Measurements from ENCODE around the gene TRIM38.

The TRIM38 gene

DNA sequence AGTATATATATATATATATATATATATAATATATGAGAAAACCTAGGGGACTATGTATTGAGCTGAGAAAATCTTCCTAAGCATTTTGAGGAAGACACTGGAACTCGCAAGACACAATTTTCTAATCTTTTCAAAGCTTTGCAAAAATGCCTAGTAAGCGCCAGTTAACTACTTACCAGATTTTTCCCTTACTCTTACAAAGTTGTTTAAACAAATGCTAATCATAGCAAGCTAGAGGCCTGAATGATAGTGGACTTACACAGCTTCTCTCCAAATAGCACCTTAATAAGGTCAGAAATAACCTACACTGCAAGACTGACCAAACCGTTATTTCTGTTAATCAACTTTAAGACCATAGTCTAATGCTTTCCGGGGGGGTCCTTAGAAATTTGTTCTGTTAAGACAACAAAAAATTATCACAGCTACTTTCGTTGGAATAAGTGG, 68.6 kb downstream of the TRIM38 start:
- Histone ChIP-seq H3K9me3 (ENCODE audit: control insufficient read depth in 1 of 2, low read length in 2 of 2) (no peaks in the 10 kb centered on the region), H3K4me1 (ENCODE audit: control insufficient read depth in 1 of 2, insufficient read depth in 2 of 2, low read length in 2 of 2) (peaks cover 18 to 20% of the 10 kb centered on the region in 2 donors), H3K36me3 (ENCODE audit: control insufficient read depth in 1 of 2, insufficient read depth in 2 of 2, low read length in 2 of 2) (no peaks in the 10 kb centered on the region), H3K9ac (ENCODE audit: low read depth in 1 of 2, low read length in 2 of 2) (peak overlapping the region; percentile 52 to 76), H3K27me3 (ENCODE audit: control insufficient read depth in 1 of 2, insufficient read depth in 2 of 2, low read length in 2 of 2) (no peaks in the 10 kb centered on the region), H3K27ac (ENCODE audit: low read depth, low read length) (no peak overlapping the region), H3K4me3 (ENCODE audit: low read depth in 1 of 2, low read length in 2 of 2) (peak overlapping the region; percentile 75 to 86)

DNA sequence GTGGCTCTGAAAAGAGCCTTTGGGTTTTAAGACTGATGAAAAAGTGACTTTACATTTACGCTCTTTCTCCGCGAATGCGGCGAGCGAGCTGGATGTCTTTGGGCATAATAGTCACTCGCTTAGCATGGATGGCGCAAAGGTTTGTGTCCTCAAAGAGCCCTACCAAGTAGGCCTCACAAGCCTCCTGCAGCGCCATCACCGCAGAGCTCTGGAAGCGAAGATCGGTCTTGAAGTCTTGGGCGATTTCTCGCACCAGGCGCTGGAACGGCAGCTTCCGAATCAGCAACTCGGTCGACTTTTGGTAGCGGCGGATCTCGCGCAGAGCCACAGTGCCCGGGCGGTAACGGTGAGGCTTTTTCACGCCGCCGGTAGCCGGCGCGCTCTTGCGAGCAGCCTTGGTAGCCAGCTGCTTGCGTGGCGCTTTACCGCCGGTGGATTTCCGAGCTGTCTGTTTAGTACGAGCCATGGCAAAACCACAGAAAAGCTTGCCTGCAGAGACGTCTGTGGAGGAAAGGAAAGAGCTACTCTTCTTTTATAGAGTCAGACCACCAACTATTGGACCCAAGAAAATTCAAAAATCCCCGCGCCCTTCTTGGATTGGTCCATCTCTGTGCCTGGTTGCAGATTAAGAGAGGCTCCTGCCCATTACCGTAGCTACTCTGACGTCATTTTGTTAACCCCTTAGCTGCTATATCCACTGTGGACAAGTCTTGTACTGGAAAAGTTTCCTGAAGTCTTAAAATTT, 69.2 kb downstream of the TRIM38 start:
- Histone ChIP-seq H3K27me3 (ENCODE audit: control insufficient read depth in 1 of 2, insufficient read depth in 2 of 2, low read length in 2 of 2) (no peaks in the 10 kb centered on the region), H3K9me3 (ENCODE audit: control insufficient read depth in 1 of 2, low read length in 2 of 2) (no peaks in the 10 kb centered on the region), H3K4me3 (ENCODE audit: low read depth in 1 of 2, low read length in 2 of 2) (peak overlapping the region; percentile 75 to 86), H3K36me3 (ENCODE audit: control insufficient read depth in 1 of 2, insufficient read depth in 2 of 2, low read length in 2 of 2) (no peaks in the 10 kb centered on the region), H3K27ac (ENCODE audit: low read depth, low read length) (peak overlapping the region; percentile 54), H3K4me1 (ENCODE audit: control insufficient read depth in 1 of 2, insufficient read depth in 2 of 2, low read length in 2 of 2) (peaks cover 18 to 20% of the 10 kb centered on the region in 2 donors), H3K9ac (ENCODE audit: low read depth in 1 of 2, low read length in 2 of 2) (peak overlapping the region; percentile 73 to 76)

DNA sequence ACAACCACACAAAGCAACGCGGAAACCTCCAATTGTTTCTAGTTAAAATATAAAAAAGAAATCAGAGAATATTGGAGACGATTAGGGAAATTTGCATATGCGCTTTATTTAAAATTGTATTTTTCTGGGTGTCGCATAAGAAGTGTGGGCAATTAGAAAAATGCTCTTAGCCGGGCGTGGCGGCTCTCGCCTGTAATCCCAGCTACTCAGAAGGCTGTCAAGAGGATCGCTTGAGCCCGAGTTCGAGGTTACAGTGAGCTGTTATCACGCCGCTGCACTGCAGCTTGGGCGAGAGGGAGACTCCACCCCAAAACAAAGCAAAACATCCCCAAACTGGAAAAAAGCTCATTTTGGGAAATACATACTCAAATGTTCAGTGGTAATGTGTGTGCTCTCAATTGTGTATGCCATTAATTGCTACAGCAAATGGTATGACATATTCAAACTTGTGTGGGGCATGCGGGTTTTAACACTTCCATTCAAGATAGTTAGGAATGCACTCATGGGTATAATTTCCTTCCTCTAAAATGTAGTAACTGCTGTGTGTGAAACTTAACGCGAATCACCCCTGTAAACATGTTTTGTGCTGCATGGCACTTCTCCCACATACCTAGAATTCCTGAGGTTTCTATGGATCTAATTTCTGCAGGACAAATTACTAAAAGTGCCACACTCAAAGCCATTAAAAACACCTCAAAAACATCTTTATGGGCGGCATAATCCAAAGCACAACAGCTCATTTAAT, 69.9 kb downstream of the TRIM38 start:
- peaks cover 18 to 19% of the 10 kb centered on the region in 2 donors for H3K4me1 ChIP-seq (ENCODE audit: control insufficient read depth in 1 of 2, insufficient read depth in 2 of 2, low read length in 2 of 2)
- H3K9ac ChIP-seq (ENCODE audit: low read depth in 1 of 2, low read length in 2 of 2) = peak overlapping the region; percentile 73 to 76
- no peaks in the 10 kb centered on the region for H3K36me3 ChIP-seq (ENCODE audit: control insufficient read depth in 1 of 2, insufficient read depth in 2 of 2, low read length in 2 of 2)
- no peaks in the 10 kb centered on the region for H3K27me3 ChIP-seq (ENCODE audit: control insufficient read depth in 1 of 2, insufficient read depth in 2 of 2, low read length in 2 of 2)
- peak overlapping the region; percentile 75 to 86 for H3K4me3 ChIP-seq (ENCODE audit: low read depth in 1 of 2, low read length in 2 of 2)
- H3K27ac ChIP-seq (ENCODE audit: low read depth, low read length) = peak overlapping the region; percentile 94
- H3K9me3 ChIP-seq (ENCODE audit: control insufficient read depth in 1 of 2, low read length in 2 of 2) = no peaks in the 10 kb centered on the region

DNA sequence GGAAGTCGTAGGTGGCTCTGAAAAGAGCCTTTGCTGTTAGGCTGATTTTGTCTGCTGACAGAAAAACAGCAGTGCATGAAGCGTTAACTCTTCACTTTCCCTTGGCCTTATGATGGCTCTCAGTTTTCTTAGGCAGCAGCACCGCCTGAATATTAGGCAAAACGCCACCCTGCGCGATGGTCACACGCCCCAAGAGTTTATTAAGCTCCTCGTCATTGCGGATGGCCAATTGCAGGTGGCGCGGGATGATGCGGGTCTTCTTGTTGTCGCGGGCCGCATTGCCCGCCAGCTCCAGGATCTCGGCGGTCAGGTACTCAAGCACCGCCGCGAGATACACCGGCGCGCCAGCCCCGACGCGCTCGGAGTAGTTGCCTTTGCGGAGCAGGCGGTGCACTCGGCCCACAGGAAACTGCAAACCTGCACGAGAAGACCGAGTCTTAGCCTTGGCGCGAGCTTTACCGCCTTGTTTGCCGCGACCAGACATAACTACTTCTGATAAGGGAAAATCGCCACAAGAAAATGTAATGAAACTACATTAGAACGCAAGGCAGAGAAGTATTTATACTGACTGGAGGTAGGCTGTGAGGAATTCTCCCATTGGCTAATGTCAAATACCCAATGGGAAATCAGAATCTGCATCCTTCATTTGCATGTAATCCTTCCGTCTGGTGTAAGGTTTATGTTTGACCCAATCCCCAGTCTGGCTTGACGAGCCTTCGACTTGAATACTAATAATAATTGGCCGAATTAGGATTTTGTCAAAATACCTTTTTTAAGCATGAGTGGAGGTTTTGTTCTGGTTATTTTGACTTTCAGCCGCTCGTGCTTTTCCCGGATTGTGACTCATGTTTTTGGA, 70.7 kb downstream of the TRIM38 start:
- Histone ChIP-seq H3K4me1 (ENCODE audit: control insufficient read depth in 1 of 2, insufficient read depth in 2 of 2, low read length in 2 of 2) (peaks cover 13 to 15% of the 10 kb centered on the region in 2 donors), H3K27ac (ENCODE audit: low read depth, low read length) (peak overlapping the region; percentile 94), H3K36me3 (ENCODE audit: control insufficient read depth in 1 of 2, insufficient read depth in 2 of 2, low read length in 2 of 2) (no peaks in the 10 kb centered on the region), H3K9ac (ENCODE audit: low read depth in 1 of 2, low read length in 2 of 2) (peak overlapping the region; percentile 73 to 76), H3K27me3 (ENCODE audit: control insufficient read depth in 1 of 2, insufficient read depth in 2 of 2, low read length in 2 of 2) (no peaks in the 10 kb centered on the region), H3K9me3 (ENCODE audit: control insufficient read depth in 1 of 2, low read length in 2 of 2) (no peaks in the 10 kb centered on the region), H3K4me3 (ENCODE audit: low read depth in 1 of 2, low read length in 2 of 2) (peak overlapping the region; percentile 75 to 86)

DNA sequence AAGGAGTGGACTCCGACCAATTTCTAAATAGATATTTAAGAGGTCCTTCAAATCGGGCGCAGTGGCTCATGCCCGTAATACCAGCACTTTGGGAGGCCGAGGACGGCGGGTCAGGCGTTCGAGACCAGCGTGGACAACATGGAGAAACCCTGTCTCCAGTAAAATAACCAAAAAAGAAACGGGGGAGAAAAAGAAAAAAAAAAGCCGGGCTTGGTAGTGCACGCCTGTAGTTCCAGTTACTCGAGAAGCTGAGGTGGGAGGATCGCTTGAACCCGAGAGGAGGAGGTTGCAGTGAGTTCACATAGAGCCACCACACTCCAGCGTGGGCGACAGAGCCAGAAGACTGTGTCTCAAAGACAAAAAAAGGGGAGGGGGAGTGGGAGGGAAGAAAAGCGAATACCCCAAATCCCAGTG, 71.3 kb downstream of the TRIM38 start:
- H3K27ac ChIP-seq (ENCODE audit: low read depth, low read length) = peak overlapping the region; percentile 94
- H3K9me3 ChIP-seq (ENCODE audit: control insufficient read depth in 1 of 2, low read length in 2 of 2) = no peaks in the 10 kb centered on the region
- H3K9ac ChIP-seq (ENCODE audit: low read depth in 1 of 2, low read length in 2 of 2) = peak overlapping the region; percentile 58 to 76

DNA sequence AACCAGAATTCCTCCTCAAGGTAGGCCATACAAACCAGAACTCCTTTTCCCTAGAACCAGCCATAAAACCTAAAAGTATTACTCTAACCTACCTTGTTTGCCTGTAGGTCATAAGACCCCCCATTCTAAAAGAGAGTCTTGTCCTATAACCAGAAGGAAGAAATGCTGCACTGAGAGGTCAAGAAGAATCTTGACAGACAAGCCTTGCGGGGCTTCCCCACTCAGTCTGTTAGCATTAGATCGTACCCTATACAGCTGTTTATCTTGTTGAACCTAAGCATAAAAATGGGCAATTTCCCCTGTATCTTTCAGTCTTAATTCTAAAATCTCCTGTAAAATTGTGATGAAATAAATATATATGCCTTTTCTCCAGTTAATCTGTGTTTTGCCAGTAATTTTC, 72.3 kb downstream of the TRIM38 start:
- Histone ChIP-seq H3K9me3 (ENCODE audit: control insufficient read depth in 1 of 2, low read length in 2 of 2) (no peaks in the 10 kb centered on the region), H3K4me3 (ENCODE audit: low read depth in 1 of 2, low read length in 2 of 2) (no peak overlapping the region), H3K27me3 (ENCODE audit: control insufficient read depth in 1 of 2, insufficient read depth in 2 of 2, low read length in 2 of 2) (no peaks in the 10 kb centered on the region), H3K9ac (ENCODE audit: low read depth in 1 of 2, low read length in 2 of 2) (no peak overlapping the region), H3K36me3 (ENCODE audit: control insufficient read depth in 1 of 2, insufficient read depth in 2 of 2, low read length in 2 of 2) (no peaks in the 10 kb centered on the region), H3K27ac (ENCODE audit: low read depth, low read length) (no peak overlapping the region), H3K4me1 (ENCODE audit: control insufficient read depth in 1 of 2, insufficient read depth in 2 of 2, low read length in 2 of 2) (peaks cover 13 to 15% of the 10 kb centered on the region in 2 donors)

More for the DNA sequence above, 71.3 kb downstream of the TRIM38 start:
- Histone ChIP-seq H3K4me1 (ENCODE audit: control insufficient read depth in 1 of 2, insufficient read depth in 2 of 2, low read length in 2 of 2) (peaks cover 13 to 15% of the 10 kb centered on the region in 2 donors), H3K27me3 (ENCODE audit: control insufficient read depth in 1 of 2, insufficient read depth in 2 of 2, low read length in 2 of 2) (no peaks in the 10 kb centered on the region), H3K4me3 (ENCODE audit: low read depth in 1 of 2, low read length in 2 of 2) (peak overlapping the region; percentile 75 to 86), H3K36me3 (ENCODE audit: control insufficient read depth in 1 of 2, insufficient read depth in 2 of 2, low read length in 2 of 2) (no peaks in the 10 kb centered on the region)
